ENCODE results near the gene TBCA.

TBCA gene

DNA sequence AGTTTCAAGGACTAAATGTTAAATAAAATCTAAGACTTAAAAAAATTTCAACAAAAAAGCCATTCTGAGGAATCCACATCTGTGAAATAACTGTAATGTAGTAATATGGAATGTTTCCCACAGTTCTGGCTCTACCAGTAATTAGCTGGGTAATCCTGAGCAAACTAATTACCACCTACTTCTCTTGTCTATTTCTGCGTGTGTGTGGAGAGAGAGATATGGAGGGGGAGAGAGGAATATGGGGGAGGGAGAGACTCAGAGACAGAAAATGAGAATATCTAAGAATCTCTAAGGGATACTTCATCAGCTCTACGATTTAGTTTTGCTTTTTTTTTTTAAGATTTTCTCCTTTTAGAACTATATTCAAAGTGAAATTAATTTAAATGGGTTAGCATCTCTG lies 28.0 kb downstream of the TBCA start:
- no peak overlapping the region for H3K4me3 ChIP-seq (ENCODE audit: low read length, poor library complexity, severe bottlenecking)
- H3K4me1 ChIP-seq (ENCODE audit: insufficient read depth, low read length, poor library complexity, severe bottlenecking): no peaks in the 10 kb centered on the region
- H3F3A ChIP-seq (ENCODE audit: low read depth): no peaks in the 10 kb centered on the region
- H3K9me2 ChIP-seq (replicated peaks; ENCODE audit: low read depth, low read length): no peaks in the 10 kb centered on the region
- H3K79me2 ChIP-seq (ENCODE audit: insufficient read depth, low read length): peaks cover 88% of the 10 kb centered on the region
- no peak overlapping the region for H3K4me2 ChIP-seq (ENCODE audit: low read depth, low read length, poor library complexity, severe bottlenecking)
- peaks cover 8% of the 10 kb centered on the region for H3K36me3 ChIP-seq (ENCODE audit: insufficient read depth, low read length)
- no peaks in the 10 kb centered on the region for H3K27me3 ChIP-seq (ENCODE audit: insufficient read depth, low read length, poor library complexity, severe bottlenecking)
- no peak for TF ChIP-seq EZH2phosphoT487 (IDR thresholded peaks at IDR 0.05; ENCODE audit: borderline replicate concordance)
- TF ChIP-seq, protein P1, sequence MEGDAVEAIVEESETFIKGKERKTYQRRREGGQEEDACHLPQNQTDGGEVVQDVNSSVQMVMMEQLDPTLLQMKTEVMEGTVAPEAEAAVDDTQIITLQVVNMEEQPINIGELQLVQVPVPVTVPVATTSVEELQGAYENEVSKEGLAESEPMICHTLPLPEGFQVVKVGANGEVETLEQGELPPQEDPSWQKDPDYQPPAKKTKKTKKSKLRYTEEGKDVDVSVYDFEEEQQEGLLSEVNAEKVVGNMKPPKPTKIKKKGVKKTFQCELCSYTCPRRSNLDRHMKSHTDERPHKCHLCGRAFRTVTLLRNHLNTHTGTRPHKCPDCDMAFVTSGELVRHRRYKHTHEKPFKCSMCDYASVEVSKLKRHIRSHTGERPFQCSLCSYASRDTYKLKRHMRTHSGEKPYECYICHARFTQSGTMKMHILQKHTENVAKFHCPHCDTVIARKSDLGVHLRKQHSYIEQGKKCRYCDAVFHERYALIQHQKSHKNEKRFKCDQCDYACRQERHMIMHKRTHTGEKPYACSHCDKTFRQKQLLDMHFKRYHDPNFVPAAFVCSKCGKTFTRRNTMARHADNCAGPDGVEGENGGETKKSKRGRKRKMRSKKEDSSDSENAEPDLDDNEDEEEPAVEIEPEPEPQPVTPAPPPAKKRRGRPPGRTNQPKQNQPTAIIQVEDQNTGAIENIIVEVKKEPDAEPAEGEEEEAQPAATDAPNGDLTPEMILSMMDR (conservative IDR thresholded peaks at IDR 0.05; ENCODE audit: low read length): no peak
- no peak overlapping the region for H3K9ac ChIP-seq (ENCODE audit: low read depth, low read length, poor library complexity, severe bottlenecking)
- no peaks in the 10 kb centered on the region for H3K9me3 ChIP-seq (ENCODE audit: insufficient read depth, low read depth, low read length)
- peaks cover 37% of the 10 kb centered on the region for H4K20me1 ChIP-seq (ENCODE audit: insufficient read depth, low read length, poor library complexity, severe bottlenecking)
- no peak overlapping the region for H2AFZ ChIP-seq (ENCODE audit: low read length)

DNA sequence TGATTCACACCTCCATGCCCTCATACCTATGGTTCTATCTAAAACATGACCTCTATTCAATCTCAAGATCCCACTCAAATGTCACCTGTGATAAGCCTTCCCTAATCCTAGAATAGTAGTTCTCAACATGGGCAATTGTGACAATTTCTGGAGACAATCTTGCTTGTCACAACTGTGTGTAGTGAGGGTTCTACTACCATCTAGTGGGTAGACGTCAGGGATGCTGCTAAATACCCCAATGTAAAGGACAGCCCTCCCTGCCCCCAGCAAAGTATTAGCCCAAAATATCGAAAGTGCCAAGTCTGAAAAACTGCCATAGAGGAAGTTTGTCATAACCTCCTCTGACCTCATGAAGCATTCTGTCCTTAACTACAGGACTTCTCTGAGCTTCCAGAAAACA lies 32.0 kb downstream of the TBCA start:
- peaks cover 19% of the 10 kb centered on the region for H4K20me1 ChIP-seq (ENCODE audit: insufficient read depth, low read length, poor library complexity, severe bottlenecking)
- TF ChIP-seq EZH2phosphoT487 (IDR thresholded peaks at IDR 0.05; ENCODE audit: borderline replicate concordance): no peak
- TF ChIP-seq, protein P1 (conservative IDR thresholded peaks at IDR 0.05; ENCODE audit: low read length): peak; percentile 30; the same call in 1 of the 2 replicates
- no peaks in the 10 kb centered on the region for H3K9me3 ChIP-seq (ENCODE audit: insufficient read depth, low read depth, low read length)
- H2AFZ ChIP-seq (ENCODE audit: low read length): no peak overlapping the region
- H3K27me3 ChIP-seq (ENCODE audit: insufficient read depth, low read length, poor library complexity, severe bottlenecking): no peaks in the 10 kb centered on the region
- H3K4me2 ChIP-seq (ENCODE audit: low read depth, low read length, poor library complexity, severe bottlenecking): no peak overlapping the region
- H3K9me2 ChIP-seq (replicated peaks; ENCODE audit: low read depth, low read length): no peaks in the 10 kb centered on the region
- H3K4me1 ChIP-seq (ENCODE audit: insufficient read depth, low read length, poor library complexity, severe bottlenecking): no peaks in the 10 kb centered on the region
- H3K79me2 ChIP-seq (ENCODE audit: insufficient read depth, low read length): peaks cover 83% of the 10 kb centered on the region
- H3K4me3 ChIP-seq (ENCODE audit: low read length, poor library complexity, severe bottlenecking): no peak overlapping the region
- H3K9ac ChIP-seq (ENCODE audit: low read depth, low read length, poor library complexity, severe bottlenecking): no peak overlapping the region
- H3K36me3 ChIP-seq (ENCODE audit: insufficient read depth, low read length): peaks cover 8% of the 10 kb centered on the region
- no peaks in the 10 kb centered on the region for H3F3A ChIP-seq (ENCODE audit: low read depth)

DNA sequence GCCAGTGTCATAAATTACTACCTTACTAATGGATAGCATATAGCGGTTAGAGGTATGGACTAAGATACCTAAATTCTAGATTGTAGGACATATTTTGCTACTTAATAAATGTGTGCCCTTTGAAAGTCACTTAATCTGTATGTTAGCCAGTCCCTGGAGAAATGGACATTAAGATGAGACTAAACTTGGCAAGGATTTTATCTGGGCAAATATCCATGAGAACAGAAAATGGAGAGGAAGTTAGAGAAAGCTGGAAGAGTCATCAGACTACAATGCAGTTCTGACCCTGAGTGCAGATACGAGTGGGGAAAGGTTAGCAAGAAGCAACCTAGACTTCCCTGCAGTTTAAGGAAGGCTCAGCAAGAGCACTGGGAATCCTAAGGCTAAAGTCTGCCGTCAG lies 33.0 kb downstream of the TBCA start:
- Histone ChIP-seq H3K4me2 (ENCODE audit: low read depth, low read length, poor library complexity, severe bottlenecking) (no peak overlapping the region), H3K4me3 (ENCODE audit: low read length, poor library complexity, severe bottlenecking) (no peak overlapping the region), H3K36me3 (ENCODE audit: insufficient read depth, low read length) (peaks cover 8% of the 10 kb centered on the region), H3K27me3 (ENCODE audit: insufficient read depth, low read length, poor library complexity, severe bottlenecking) (no peaks in the 10 kb centered on the region), H3K79me2 (ENCODE audit: insufficient read depth, low read length) (peaks cover 82% of the 10 kb centered on the region), H3F3A (ENCODE audit: low read depth) (no peaks in the 10 kb centered on the region), H2AFZ (ENCODE audit: low read length) (no peak overlapping the region), H3K9me2 (replicated peaks; ENCODE audit: low read depth, low read length) (no peaks in the 10 kb centered on the region), H3K4me1 (ENCODE audit: insufficient read depth, low read length, poor library complexity, severe bottlenecking) (no peaks in the 10 kb centered on the region), H3K9ac (ENCODE audit: low read depth, low read length, poor library complexity, severe bottlenecking) (no peak overlapping the region), H4K20me1 (ENCODE audit: insufficient read depth, low read length, poor library complexity, severe bottlenecking) (peaks cover 15% of the 10 kb centered on the region), H3K9me3 (ENCODE audit: insufficient read depth, low read depth, low read length) (no peaks in the 10 kb centered on the region)
- TF ChIP-seq EZH2phosphoT487 (IDR thresholded peaks at IDR 0.05; ENCODE audit: borderline replicate concordance): no peak
- TF ChIP-seq, protein P1 (conservative IDR thresholded peaks at IDR 0.05; ENCODE audit: low read length): no peak
